HG02798 (cell line): ENCODE data around the gene CPXM2.
"Not testable (repeated sequence)": the region's sequence is repeated elsewhere in the genome, so short reads cannot be mapped to it uniquely, and the experiment has no call there.

Source experiments
- ATAC-seq: cut with Tn5 transposase; IDR thresholded peaks from one replicate; pipeline ENCODE4 v1.9.1; 2021; ENCODE audit warnings: mild to moderate bottlenecking; ENCODE audit not compliant: unreplicated experiment, poor library complexity

Gene CPXM2

GRCh38 chr10:123751342-123752134, 140.1 kb downstream of the CPXM2 start:
- no peak for ATAC-seq

- ATAC-seq: no peak
These were observed 140.7 kb downstream of the CPXM2 start for GRCh38 chr10:123750901-123751300.

GRCh38 chr10:123748711-123749110, 142.9 kb downstream of the CPXM2 start:
- no peak for ATAC-seq

GRCh38 chr10:123747426-123747825, 144.2 kb downstream of the CPXM2 start:
- no peak for ATAC-seq

- ATAC-seq: no peak
These were observed 144.7 kb downstream of the CPXM2 start for GRCh38 chr10:123746942-123747341.

GRCh38 chr10:123746520-123746919, 145.1 kb downstream of the CPXM2 start:
- ATAC-seq: no peak

GRCh38 chr10:123746061-123746460, 145.5 kb downstream of the CPXM2 start:
- no peak for ATAC-seq

GRCh38 chr10:123744224-123744536, 147.4 kb downstream of the CPXM2 start:
- ATAC-seq: no peak

GRCh38 chr10:123743441-123744223, 148.0 kb downstream of the CPXM2 start:
- no peak for ATAC-seq

GRCh38 chr10:123742751-123743440, 148.7 kb downstream of the CPXM2 start:
- ATAC-seq: no peak

- no peak for ATAC-seq
These were observed 149.9 kb downstream of the CPXM2 start for GRCh38 chr10:123741711-123742110.

- no peak for ATAC-seq
These were observed 150.5 kb downstream of the CPXM2 start for GRCh38 chr10:123741146-123741545.

- not testable (repeated sequence) for ATAC-seq
These were observed 154.7 kb downstream of the CPXM2 start for GRCh38 chr10:123736917-123737316.

GRCh38 chr10:123729523-123729922, 162.1 kb downstream of the CPXM2 start:
- ATAC-seq: no peak

- ATAC-seq: no peak
These were observed 164.8 kb downstream of the CPXM2 start for GRCh38 chr10:123726836-123727235.

GRCh38 chr10:123726381-123726780, 165.2 kb downstream of the CPXM2 start:
- ATAC-seq: no peak

GRCh38 chr10:123724747-123725146, 166.9 kb downstream of the CPXM2 start:
- ATAC-seq: no peak

GRCh38 chr10:123722351-123722750, 169.3 kb downstream of the CPXM2 start:
- no peak for ATAC-seq

- ATAC-seq: no peak
These were observed 170.1 kb downstream of the CPXM2 start for GRCh38 chr10:123721441-123722049.

GRCh38 chr10:123720536-123720935, 171.1 kb downstream of the CPXM2 start:
- ATAC-seq: no peak
